Kidney (tissue), 14 donors: ENCODE results near the gene SLAMF9. TPM values are rescaled to one million over a fixed set of nuclear protein-coding genes. Genes with fewer than 3 reads are reported as not detected.

Source experiments
- DNase-seq, 5 donors: peaks; one replicate each; pipeline ENCODE4 v3.0.0-alpha.2; 2013 to 2020
- FAIRE-seq: peaks from 2 replicates; lab custom pipeline; 2012; peaks lifted over from hg19 to GRCh38; lab: Jason Lieb, UNC
- H3K27ac ChIP-seq, 2 donors: one replicate each; pipeline ENCODE4 v1.7.0; 2013; ENCODE audit warnings: low read depth in 2 of 2, low read length in 2 of 2, inconsistent platforms in 1 of 2
- H3K27me3 ChIP-seq: one replicate; pipeline ENCODE4 v1.7.1; 2013; ENCODE audit warnings: low read length, inconsistent platforms; ENCODE audit not compliant: control insufficient read depth, insufficient read depth
- H3K36me3 ChIP-seq, 3 donors: one replicate each; pipeline versions ENCODE4 v1.7.0 to v1.7.1; 2013; ENCODE audit warnings: low read length in 3 of 3, control low read depth in 1 of 3, inconsistent platforms in 1 of 3; ENCODE audit not compliant: insufficient read depth in 3 of 3, control insufficient read depth in 2 of 3
- H3K4me1 ChIP-seq, 3 donors: one replicate each; pipeline versions ENCODE4 v1.7.0 to v1.7.1; 2013; ENCODE audit warnings: low read length in 3 of 3, inconsistent platforms in 1 of 3, low read depth in 1 of 3; ENCODE audit not compliant: control insufficient read depth in 2 of 3, insufficient read depth in 2 of 3
- H3K4me3 ChIP-seq, 3 donors: one replicate each; pipeline versions ENCODE4 v1.7.0 to v1.8.1; 2013; ENCODE audit warnings: low read length in 3 of 3, control low read depth in 1 of 3, inconsistent platforms in 1 of 3
- H3K9ac ChIP-seq, 3 donors: one replicate each; pipeline versions ENCODE4 v1.7.0 to v1.7.1; 2013; ENCODE audit warnings: low read length in 3 of 3, control low read depth in 1 of 3, inconsistent platforms in 1 of 3
- H3K9me3 ChIP-seq, 3 donors: one replicate each; pipeline versions ENCODE4 v1.7.0 to v1.7.1; 2013; ENCODE audit warnings: low read length in 3 of 3, control low read depth in 1 of 3, inconsistent platforms in 1 of 3; ENCODE audit not compliant: control insufficient read depth in 2 of 3, insufficient read depth in 1 of 3
- CTCF ChIP-seq: IDR thresholded peaks from 3 replicates; pipeline ENCODE4 v1.5.1; 2012; ENCODE audit warnings: mild to moderate bottlenecking, moderate library complexity, borderline replicate concordance; ENCODE audit not compliant: insufficient read depth; ENCODE audit errors: extremely low read depth
- intact Hi-C: fragments of 100-400 bp; cut with DNase I; formaldehyde crosslinking; loops from one replicate; pipeline ENCODE4 v1.11.1; 2022
- polyA plus RNA-seq: library from polyadenylated mRNA; stranded (reverse); fragments of 350-450 nt; fragmentation: Illumina TruSeq; extraction: RNeasy Lipid Tissue Mini Kit (QIAGEN cat#74804); gene quantifications from one replicate; pipeline ENCODE4 v1.2.3, GENCODE V29; 2014; ENCODE audit warnings: low read depth, low replicate concordance; ENCODE audit not compliant: insufficient read depth
- total RNA-seq: library from RNA; stranded (reverse); fragmentation: NEBNext Ultra II Directional; extraction: Animal tissue kit (Norgen Biotek cat#: 25700); gene quantifications from one replicate; pipeline ENCODE4 v1.2.1, GENCODE V29; 2021
- donor health status: control.
- donor health status: control.
- donor health status: control.
- donor health status: control.
- donor health status: control.
- donor health status: DM: yes; HTN: yes; CAD: no.
- donor health status: Normal renal cell carcinoma (clear cell type).

Gene SLAMF9
- total and polyA plus RNA-seq, 2 donors from 2014 or later, result not detected

DNA sequence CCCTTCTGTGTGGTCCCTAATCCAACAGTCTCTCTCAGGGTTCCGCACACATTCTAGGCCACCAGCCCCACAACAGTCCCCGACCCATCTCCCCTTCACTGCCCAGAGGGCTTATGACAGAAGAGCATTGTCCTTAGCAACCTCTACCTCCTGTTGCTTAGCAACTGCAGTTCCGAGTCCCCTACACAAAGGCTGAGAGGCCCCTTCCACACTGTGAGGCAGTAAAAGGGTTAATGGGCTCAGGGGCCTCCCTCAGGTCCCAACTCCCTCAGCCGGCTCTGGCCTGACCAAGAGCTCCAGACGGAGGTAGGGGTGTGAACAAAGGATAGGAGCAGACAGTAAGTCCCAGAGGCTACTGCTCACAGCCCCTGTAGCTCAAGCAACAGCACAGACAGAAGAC lies 12.9 kb downstream of the SLAMF9 start:
- no peak for FAIRE-seq
- DNase-seq, result peak in 2 of 5 donors; percentile 36
- TF ChIP-seq CTCF, result no peak
- no peak overlapping the region for H3K27ac ChIP-seq
- peaks cover 0 to 8% (median 0%) of the 10 kb centered on the region in 3 donors for H3K4me1 ChIP-seq
- no peaks in the 10 kb centered on the region for H3K9me3 ChIP-seq
- H3K36me3 ChIP-seq, result no peaks in the 10 kb centered on the region
- no peak overlapping the region for H3K9ac ChIP-seq
- H3K27me3 ChIP-seq, result no peaks in the 10 kb centered on the region
- intact Hi-C loops, result no loop called here
- H3K4me3 ChIP-seq, result no peak overlapping the region

DNA sequence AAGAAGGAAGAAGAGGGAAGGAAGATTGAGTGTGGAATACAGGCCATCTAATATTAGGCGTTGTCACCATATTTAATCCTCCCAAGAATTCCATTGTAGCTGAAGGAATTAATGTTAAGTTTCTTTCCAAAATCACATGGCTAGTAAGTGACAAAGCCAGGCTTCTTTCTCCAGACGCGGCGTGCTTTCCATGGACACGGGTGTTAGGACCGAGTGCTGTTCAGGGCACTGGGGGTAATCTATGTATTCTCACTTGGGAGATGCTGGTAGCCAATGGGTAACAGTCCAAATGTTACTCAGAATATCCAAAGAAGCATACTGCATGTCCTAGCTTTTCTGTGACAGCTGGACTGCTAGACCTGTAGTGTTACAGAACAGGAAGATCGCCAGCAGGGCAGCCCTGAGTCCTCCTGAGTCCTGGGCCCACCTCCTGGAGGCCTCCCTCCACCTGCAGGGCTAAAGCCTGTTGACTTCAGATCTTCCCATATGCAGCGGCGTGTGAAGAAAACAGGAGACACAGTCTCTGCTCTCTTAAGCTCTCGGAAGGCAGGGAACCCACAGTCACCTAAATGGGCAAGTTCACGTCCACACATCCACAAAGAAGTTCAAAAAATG lies 13.9 kb downstream of the SLAMF9 start:
- intact Hi-C loops, result no loop called here
- DNase-seq (no peak), FAIRE-seq (no peak)
- H3K9me3 ChIP-seq, result no peaks in the 10 kb centered on the region
- no peak for TF ChIP-seq CTCF
- H3K4me1 ChIP-seq, result peaks cover 0 to 4% (median 0%) of the 10 kb centered on the region in 3 donors
- H3K36me3 ChIP-seq, result no peaks in the 10 kb centered on the region
- H3K4me3 ChIP-seq, result no peak overlapping the region
- no peaks in the 10 kb centered on the region for H3K27me3 ChIP-seq
- no peak overlapping the region for H3K27ac ChIP-seq
- H3K9ac ChIP-seq, result no peak overlapping the region

- H3K9me3 ChIP-seq, result no peaks in the 10 kb centered on the region
- H3K4me3 ChIP-seq, result no peak overlapping the region
- no peak for DNase-seq
- H3K9ac ChIP-seq, result no peak overlapping the region
- H3K27me3 ChIP-seq, result no peaks in the 10 kb centered on the region
- intact Hi-C loops, result loop anchor here (5.0 kb wide), 1 partner anchor 68 kb away; no protein-coding TSS in a partner anchor
- H3K4me1 ChIP-seq, result peaks cover 0 to 4% (median 0%) of the 10 kb centered on the region in 3 donors
- H3K27ac ChIP-seq, result no peak overlapping the region
- TF ChIP-seq CTCF, result no peak
- FAIRE-seq, result no peak
- no peaks in the 10 kb centered on the region for H3K36me3 ChIP-seq
Measured at GRCh38 chr1:159939678-159940002, 14.4 kb downstream of the SLAMF9 start.
